HG03139 (cell line): Measurements from ENCODE around the gene GRIA3.
"Not testable (repeated sequence)": the region's sequence is repeated elsewhere in the genome, so short reads cannot be mapped to it uniquely, and the experiment has no call there.

Experiments used
- ATAC-seq: cut with Tn5 transposase; IDR thresholded peaks from one replicate; pipeline ENCODE4 v1.9.1; 2021; ENCODE audit not compliant: unreplicated experiment

GRIA3 gene

GRCh38 chrX:123530726-123531125 is 346.6 kb downstream of the GRIA3 start:
- ATAC-seq, result not testable (repeated sequence)
